Activated T-cell treated with anti-CD3 and anti-CD28 coated beads, Interleukin-2, amount 50 U/mL, for 48 hours (primary cell): ENCODE measurements around the gene SIRPG.

ENCODE experiments used
- DNase-seq, 2 experiments: peaks; one replicate each; pipeline ENCODE4 v3.0.0-alpha.2; 2020

SIRPG gene

DNA sequence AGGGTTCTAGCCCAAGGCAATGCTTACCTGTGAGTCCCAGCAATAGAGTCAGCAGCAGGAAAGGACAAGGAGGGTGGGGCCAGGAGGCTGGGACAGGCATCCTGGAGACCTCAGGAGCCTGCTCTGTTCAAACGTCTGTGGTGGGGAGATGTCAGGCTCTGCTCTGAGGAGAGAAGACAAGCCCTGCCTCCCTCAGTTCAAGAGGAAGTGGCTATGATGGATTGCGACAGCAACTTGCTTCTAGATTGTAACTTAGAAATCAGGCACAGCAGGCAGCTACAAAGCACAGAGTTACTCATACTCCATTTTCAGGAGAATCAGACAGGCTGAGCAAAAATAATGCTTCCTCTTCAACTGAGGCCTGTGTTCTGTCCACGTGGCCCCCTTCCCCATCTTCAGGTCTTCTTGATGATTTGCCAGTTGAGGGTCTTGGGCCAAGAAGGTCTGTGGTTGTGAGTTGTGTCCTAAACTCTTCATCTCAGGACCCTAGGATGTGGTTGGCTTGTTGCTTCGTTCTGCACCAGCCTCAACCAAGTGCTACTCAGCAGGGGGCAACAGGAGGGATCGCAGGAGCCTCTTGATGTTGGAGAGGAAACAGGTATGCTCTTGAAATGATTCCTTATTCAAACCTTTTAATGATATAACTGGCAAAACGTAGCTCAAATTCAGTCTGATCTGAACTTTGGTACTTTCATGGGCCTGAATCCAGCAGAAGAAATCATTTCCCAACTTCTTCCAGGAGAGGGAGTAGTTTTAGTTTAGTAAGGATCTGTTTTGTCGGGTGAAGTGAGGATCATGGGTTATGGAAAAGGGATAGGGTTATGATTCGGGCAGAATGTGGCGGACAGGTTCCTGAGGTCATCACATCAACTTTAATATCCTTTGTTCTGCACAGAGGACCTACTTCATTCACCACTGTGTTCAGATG lies 68.8 kb downstream of the SIRPG start:
- no peak for DNase-seq

DNA sequence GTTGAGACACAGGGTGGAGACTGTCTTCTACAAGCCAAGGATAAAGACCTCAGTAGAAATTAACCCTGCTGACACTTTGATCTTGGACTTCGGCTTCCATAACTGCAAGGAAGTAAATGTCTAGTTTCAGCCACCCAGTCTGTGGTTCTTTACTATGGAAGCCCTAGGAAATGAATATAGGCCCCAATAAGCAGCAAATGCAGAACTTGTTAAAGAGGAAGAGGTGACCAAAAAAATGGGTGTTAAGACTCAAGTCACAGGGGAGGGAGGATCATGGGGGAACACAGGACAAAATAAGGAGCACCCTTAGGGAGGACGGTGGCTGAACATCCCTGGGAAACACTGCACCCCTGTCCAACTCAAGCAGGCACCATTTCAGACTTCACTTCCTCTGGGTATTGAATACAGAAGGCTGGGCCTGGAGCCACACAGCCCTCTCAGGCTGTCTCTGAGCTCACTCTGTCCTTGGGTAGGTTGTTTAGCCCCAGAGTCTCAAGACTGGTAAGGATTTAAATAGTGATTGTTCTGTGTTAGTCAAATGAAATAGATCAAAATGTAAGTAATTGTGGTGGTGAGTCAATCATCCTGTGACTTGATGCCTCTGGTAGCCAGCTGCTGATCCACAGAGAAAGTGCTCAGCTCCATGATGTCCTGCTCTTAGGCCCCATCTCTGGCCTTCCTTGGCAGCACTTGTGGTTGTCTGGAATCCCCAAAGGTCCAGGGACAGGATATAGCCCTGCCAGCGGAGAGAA lies 69.6 kb downstream of the SIRPG start:
- DNase-seq, result no peak

DNA sequence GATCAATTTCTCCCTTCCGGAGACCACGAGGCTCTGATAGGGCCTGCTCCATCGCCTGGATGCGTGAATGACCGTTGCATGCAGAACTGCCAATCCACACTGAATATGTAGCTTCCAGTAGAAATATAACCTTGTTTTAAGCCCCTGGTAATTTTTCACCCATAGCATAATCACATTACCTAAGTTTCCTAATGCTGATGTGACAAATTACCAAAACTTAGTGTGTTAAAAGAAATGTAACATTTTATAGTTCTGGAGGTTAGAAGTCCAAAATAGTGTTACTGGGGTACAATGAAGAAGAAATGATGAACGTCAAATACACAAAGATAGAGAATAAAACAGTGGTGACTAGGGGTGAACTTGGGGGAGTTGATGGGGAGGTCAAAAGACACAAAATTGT lies 78.1 kb downstream of the SIRPG start:
- no peak for DNase-seq
